ENCODE measurements around the gene BTBD2.
"Not testable (repeated sequence)": the region's sequence is repeated elsewhere in the genome, so short reads cannot be mapped to it uniquely, and the experiment has no call there.

BTBD2 gene

DNA sequence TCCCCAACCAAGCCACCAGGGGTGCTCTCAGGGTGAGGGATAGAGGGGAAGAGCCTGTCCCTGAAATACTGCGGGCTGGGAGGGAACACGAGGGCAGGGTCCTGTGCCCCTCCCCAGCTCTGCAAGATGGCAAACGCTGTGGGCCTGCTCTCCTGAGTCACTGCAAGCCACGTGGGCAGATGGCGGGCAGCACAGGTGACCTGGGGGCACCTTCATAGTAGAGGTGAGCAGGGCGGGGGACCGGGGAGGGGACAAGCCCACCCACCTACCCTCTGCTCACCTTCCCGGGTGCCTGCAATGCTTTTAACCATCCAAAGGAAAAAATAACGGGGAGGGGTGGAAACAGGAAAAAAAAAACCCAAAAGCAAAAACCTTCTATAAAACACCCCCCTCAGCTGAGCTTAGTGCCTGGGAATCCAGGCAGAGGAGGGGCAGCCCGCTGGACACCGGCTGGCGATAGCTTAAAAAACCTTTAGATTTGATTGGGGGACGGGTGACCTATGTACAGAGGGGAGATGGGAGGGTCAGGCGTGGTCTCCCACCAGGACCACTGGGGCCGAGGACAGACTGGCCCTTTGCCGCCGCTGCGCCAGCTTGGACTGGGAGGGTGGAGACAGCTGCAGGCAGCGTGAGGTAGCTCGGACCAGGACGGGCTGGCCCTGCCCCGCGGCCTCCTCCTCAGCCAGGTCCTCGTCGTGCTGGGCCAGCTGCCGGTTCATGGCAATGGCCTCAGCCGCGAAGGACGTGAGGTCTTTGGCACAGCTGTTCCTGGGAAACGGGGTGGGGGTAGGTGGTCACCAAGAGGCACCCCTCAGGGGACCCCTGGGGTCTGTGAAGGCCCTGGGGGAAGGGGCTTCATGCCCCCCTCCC, 23.8 kb upstream of the BTBD2 start:
- DNase-seq = no peak

DNA sequence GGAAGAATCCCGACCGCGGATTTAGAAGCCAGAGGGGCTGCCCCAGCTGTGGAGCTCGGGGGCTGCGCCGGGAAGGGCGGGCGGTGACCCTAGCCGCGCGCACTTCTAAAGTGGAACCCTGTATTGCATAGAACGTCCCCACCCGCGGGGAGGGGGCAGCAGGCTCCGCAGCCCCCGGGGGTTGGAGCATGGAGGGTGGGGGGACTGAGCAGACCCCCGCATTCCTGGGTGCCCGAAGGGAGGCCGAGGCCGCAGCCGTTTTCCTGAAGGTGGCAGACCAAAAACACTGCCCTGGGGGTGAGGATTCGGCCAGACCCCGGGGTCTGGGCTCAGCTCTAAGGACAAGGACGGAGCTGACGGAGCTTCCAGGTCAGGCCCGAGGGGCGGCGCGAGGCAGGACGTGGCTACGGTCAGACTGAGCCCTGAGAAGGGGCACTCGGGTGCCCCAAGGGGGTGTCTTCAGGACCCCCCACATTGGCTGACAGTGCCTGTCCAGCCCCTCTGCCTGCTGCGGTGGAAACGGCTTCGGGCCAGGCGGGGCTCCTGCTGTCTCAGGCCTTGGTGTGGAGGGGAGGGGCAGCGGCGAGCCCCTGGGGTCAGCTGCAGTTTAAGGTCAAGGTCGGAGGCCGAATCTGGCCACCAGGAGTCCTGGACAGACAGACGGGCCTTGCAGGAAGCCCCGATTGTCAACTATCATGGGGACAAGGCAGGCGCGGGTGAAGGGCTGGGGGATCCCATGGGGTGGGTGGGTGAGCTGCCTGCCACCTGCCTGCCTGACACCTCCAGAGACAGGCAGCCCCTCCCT, 23.0 kb upstream of the BTBD2 start:
- DNase-seq = no peak

DNA sequence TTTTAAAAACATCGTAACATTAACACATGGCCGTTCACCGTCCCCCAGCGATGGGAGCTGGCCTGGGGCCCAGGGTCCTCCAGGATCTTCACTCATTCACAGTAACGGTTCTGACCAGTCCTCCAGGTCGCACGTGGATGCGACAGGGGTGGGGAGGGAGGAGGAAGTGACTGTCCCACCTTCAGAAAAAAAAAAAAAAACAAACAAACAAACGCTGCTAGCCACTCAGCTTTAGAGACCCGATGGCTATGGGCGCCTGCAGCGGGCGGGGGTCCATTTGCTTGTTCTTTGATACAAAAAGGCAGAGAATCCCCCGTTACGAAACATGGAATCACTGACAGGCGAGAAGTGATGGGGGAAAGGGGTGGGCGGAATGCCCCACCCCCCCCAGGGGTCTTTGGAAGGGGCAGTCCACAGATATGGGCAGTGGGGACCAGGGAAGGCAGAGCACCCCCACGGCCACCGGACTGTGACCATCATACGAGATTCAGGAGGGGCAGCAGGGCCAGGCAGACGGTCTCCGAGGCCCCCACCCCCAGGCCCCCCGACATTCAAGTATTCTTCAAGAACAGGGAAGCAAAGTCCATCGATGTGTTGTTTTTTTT, 22.2 kb upstream of the BTBD2 start:
- DNase-seq = no peak

DNA sequence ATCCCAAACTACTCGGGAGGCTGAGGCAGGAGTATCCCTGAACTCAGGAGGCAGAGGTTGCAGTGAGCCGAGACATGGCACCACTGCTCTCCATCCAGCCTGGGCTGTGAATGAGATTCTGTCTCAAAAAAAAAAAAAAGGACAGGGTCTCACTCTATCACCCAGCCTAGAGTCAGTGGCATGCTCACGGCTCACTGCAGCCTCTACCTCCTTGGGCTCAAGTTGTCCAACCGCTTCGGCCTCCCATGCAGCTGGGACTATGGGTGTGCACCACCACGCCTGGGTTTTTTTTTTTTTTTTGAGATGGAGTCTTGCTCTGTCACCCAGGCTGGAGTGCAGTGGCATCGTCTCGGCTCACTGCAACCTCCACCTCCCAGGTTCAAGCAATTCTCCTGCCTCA, 20.9 kb upstream of the BTBD2 start:
- no peak for DNase-seq

DNA sequence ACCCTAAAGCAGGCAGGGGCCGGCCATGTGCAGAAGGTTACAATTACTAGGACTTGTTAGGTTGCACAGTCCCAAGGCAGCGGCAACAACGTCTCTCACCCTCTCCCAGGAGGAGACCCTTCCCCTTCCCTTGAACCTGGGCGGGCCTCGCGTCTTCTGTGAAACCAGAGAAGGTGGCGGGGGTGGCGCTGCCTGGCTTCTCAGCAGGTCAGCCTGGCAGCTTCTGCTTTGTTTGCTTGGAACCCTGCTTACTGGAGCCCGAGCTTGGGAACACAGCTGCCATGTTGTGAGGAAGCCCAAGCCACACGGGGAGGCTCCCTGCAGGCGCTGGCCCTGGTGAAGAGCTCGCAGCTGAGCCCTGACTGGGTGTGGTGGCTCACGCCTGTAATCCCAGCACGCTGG, 20.1 kb upstream of the BTBD2 start:
- DNase-seq = no peak

DNA sequence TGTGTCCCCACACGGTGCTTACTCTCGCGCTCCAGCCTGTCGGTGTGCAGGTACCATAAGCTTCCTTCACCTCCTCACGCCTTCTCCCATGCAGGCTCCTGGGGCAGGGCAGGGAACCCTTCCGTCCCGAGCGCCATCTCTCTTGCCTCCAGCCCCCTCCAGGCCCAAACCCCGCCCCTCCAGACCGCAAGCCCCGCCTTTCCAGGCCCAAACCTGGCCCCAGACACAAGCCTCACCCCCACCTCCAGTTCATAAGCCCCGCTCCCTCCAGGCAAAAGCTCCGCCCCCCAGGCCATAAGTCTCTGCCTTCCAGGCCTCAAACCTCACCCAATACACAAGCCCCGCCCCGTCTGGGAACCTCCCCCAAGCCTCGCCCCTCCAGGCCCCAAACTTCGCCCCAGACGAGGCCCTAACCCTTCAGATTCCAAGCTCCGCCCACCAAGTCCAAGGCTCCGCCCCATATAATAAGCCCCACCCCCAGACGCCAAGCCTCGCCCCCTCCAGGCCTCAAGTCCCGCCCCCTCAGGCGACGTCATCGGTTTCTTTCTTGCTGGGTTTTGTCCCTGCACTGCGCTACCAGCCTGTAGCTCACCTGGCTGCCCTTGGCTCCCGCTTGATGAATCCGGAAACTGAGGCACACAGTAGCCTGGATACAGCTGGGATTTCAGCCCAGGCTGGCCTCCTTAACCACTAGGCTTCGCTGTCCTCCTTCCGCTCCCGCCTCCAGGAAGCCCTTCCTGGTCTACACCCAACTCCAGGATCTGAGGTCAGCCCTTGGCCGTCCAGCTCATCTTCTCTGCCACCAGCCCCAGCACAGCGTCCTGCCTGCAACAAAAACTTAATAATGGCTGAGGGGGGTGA, 19.4 kb upstream of the BTBD2 start:
- DNase-seq = no peak

DNA sequence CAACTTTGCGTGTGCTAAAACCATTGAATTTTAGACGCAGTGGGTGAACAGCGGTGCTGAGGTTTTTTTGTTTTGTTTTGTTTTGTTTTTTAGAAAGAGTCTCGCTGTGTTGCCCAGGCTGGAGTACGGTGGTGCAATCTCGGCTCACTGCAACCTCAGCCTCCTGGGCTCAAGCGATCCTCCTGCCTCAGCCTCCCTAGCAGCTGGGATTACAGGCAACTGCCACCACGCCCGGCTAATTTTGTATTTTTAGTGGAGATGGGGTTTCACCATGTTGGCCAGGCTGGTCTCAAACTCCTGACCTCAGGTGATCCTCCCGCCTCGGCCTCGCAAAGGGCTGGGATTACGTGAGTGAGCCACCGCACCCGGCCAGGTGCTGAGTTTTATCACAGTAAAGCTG, 18.7 kb upstream of the BTBD2 start:
- not testable (repeated sequence) for DNase-seq

DNA sequence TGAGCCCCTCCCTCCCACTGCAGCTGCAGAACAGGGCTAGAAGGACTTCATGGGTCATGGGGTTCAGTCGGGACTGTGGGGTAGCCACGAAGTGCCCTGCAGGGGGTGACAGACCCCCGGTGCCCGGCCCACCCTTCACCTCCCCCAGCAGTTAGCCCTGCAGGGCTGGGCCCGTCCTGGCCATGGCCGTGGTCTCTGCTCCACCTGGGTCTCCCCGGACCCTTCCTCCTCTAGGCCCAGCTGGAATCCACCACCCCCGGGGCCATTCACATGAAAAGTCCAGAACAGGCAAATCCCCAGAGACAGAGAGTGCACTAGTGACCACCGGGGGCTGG, 18.3 kb upstream of the BTBD2 start:
- DNase-seq = no peak

DNA sequence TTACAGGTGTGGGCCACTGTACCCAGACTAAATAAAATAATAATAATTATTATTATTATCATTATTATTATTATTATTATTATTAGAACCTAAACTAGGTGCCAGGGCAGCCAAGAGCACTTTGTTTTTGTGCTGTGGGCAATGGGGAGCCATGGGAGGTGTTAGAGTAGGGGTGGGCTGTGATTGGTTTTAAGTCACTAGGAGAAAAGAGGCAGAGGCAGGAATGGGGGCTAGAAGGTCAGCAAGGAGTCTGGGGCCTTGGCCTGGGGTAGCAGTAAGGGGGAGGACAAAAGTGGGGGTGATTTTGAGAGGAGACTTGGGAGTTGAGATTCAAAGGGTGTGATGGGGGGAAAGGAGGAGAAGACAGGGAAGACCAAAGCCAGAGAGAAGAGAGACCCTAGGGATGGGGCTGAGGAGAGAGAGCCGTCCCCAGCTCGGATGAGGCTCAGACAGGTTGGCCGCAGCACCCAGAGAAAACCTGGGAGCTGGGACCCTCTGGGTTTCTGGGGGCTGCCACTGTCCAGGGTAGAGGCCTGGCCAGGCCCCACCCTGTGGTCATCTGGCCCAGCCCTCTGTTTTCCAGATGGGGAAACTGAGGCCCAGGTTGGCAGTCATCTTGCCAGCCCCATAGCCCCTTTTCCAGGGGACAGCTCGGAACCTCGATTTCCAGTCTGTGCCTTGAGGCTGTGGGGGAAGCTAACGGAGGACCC, 17.8 kb upstream of the BTBD2 start:
- DNase-seq = no peak

DNA sequence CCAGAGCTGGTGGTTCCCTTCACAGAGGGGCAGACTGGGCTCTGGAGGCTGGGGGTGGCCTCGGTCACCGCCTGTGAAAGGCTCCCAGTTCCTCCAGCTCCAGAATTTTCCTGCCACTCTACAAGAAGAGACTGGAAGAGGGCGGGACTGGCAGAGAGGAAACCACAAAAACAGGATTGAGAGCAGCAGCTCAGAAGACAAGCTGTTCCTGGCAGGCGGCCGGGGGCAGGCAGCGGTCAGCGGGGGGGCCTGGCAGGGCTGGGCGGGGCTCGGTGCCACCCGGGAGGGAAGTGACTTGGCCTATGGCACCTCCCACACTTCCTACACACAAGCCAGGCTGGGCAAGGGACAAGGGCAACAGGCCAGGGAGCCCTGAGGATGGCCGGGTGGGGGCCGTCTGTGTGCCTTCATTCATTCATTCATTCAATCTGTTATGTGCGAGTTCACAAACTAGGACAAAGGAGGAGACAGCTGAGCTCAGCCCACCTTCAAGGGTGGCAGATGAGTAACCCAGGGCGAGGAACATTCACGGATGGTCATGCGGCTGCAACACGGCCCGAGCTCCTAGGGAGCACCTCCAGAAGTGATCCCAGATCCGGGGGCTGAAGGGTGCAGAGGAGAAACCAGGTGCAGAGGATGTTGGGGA, 16.9 kb upstream of the BTBD2 start:
- DNase-seq = peak; percentile 92 to 95

DNA sequence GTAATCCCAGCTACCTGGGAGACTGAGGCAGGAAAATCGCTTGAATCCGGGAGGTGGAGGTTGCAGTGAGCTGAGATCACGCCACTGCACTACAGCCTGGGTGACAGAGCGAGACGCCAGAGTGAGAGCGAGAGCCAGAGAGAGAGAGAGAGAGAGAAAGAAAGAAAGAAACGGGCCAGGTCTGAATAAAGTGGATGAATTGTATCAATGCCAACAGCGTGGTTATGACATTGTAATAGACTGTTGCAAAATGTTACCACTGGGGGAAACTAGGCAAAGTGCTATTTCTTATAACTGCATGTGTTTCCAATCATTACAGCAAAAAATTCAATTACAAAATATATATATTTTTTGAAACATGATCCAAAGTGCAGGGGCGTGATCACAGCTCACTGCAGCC, 11.8 kb upstream of the BTBD2 start:
- DNase-seq = no peak

DNA sequence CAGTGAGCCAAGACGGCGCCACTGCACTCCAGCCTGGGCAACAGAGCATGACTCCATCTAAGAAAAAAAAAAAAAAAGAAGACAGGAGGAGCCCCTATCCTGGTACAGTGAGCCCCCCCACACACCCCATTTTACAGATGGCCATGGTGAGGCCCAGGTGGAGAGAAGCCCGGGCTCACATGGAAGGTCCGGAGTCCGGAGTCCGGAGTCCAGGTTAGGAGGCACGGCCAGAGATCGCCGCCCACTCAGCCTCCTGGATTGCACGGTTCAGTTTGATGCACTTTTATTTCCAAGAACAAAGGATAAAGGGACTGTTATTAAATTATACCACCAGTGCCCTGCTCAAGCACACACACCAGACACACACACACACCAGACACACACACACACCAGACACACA, 11.3 kb upstream of the BTBD2 start:
- DNase-seq = no peak

DNA sequence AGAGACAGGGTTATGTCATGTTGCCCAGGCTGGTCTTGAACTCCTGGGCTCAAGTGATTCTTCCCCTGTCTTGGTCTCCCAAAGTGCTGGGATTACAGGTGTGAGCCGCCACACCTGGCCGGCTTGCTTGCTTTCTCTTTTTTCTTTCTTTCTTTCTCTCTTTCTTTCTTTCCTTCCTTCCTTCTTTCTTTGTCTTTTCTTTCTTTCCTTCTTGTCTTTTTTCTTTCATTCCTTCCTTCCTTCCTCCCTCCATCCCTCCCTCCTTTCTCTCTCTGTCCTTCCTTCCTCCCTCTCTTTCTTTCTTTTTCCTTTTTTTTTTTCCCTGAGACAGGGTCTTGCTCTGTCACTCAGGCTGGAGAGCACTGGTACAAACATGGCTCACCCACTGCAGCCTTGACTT, 6.8 kb upstream of the BTBD2 start:
- no peak for DNase-seq

DNA sequence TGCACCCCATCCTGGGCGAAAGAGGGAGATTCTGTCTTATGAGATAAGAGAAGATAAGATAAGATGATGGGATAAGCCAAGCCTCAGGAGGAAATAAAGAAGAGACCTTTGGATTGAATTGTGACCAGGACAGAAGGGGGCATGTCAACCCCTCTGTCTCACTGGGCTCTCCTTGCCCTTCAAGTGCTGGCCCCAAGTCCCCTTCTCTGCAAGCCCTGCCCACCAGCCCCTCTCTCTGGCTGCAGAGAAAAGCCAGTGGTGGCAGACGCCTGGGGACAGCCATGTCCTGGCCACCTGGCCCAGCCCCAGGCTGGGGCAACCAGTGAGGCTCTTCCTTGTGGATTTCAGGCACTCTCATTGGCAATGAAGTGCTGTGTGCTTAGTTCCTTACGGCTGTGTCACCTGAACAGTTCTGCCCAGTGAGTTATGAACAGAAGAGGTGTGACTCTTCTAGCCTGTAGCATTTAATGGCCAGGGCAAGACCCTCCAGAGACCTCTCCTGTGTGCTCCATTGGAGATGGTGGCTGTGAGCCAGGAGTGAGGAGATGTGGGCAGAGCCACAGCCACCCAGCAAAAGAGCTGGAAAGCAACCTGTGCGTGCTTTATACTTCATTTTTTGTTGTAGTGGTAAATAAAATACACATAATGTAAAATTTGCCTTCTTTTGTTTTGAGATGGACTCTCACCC, 6.1 kb upstream of the BTBD2 start:
- DNase-seq = no peak

DNA sequence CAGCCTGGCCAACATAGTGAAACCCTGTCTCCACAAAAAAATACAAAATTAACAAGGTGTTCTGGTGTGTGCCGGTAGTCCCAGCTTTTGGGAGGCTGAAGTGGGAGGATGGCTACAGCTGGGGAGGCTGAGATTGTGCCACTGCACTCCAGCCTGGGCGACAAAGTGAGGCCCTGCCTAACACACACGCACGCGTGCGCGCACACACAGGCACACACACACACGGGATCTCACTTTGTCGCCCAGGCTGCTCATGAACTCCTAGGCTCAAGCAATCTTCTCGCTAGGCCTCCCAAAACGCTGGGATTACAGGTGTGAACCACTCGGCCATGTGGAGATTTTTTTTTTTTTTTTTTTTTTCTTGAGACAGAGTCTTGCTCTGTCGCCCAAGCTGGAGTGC, 3.2 kb upstream of the BTBD2 start:
- DNase-seq = no peak

DNA sequence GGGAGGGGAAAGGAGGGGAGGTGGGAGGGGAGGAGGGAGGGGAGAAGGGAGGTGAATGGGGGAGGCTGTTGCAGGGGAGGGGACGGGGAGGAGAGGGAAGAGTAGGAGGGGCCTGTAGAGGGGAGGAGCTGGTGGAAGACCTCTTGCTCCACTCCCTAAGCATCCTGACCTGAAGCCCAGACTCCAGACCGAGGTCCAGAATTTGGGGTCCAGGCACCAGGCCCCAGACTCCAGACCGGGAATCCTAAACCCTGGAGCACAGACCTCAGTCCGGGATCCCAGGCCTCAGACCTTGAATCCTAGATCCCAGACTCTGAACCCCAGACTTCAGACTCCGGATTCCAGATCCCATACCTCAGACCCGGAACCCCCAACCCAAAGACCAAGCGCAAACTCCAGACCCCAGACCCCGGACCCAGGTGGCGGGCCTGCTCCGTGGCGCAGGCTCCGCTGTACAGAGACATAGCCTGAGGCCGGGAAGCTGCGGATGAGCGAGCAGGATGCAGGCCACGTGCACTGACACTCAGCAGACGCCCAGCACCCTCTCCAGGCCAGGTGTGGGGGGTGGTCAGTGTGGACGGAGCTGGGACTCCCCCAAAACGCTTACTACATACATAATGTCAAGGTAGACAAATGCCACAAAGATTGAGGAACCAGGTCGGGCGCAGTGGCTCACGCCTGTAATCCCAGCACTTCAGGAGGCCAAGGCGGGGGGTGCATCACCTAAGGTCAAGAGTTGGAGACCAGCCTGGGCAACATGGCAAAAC, 710 bp upstream of the BTBD2 start:
- peak in 1 of 2 experiments; percentile 9 for DNase-seq

DNA sequence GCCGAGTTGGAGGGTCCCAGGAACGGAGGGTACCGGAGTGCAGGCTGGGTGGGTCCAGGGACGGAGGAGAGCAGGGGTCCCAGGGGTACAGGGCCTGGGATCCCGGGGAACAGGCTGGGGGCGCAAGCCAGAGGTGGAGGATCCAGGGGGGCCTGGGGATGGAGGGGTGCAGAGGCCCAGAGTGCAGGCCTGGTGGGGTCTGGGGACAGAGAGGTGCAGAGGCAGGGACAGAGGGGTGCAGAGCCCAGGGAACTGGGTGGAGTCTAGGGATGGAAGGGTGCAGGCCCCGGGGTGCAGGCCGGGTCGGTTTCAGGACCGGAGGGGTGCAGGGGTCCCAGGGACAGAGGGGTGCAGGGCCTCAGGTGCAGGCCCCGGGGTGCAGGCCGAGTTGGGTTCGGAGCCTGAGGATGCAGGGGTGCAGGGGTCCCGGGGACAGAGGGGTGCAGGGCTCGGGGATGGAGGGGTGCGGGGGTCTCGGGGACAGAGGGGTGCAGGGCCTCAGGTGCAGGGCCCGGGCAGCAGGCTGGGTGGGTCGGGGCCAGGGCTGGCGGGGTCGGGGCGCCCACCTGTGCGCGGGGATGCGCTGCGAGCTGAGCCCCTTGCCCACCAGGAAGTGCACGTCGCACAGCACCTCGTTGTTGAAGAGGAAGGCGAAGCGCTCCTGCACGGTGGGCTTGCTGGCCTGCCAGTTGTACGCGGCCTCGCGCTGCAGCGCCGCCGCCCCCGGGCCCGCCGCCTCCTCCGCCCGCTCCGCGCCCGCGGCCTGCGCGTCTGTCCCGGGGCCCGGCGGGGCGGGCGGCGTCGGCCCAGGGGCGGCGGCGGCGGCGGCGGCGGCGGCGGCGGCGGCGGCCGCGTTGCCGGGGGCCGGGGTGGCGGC, 545 bp downstream of the BTBD2 start:
- no peak for DNase-seq

DNA sequence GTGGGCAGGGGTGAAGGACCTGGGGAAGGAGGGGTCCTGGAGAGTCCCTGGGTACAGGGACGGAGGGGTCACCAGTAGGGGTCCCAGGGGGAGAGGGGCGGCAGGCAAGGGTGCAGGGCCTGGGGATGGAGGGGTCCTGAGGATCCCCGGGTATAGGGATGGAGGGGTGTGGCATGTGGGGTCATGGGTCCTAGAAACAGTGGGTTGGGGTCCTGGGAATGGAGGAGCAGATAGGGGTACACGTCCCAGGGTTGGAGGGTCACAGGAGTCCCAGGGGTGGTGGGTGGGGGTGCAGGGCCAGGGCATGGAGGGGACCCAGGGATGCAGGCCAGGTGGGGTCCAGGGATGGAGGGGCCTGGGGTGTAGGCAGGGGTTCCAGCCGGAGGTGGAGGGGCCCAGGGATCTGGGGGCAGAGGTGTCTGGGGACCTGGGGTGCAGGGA, 1.4 kb downstream of the BTBD2 start:
- no peak for DNase-seq

DNA sequence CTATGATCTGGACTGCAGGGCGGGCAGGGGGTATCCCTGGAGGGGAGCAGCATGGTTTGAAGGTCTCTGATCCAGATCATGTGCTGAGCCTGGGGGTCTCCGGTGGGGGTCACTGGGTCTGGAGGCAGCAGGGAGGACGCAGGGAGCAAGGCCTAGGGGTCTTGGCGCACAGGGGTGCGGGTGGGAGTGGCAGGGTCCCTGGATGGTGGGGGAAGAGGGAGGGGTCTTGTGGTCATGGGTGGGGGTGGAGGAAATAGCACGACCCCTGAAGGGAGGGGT, 1.9 kb downstream of the BTBD2 start:
- DNase-seq = no peak
